ENCODE results near the gene TEAD3.

TEAD3 gene

DNA sequence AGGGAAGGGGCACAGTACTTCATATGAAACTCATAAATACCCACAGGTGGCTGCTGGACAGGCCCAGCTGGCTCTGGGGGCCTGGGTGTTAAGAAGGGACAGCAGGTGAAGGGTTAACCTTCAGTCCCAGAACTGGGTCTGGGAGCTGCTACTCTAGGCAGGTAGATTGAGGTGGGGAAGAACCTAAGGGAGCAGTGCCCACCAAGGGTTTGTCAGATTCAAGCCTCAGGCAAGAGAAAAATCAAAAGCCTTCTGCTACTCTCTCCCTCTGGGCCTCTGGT is 23.1 kb downstream of the TEAD3 start:
- no peak for DNase-seq

GRCh38 chr6:35473075-35473849 is 23.6 kb downstream of the TEAD3 start:
- no peak for DNase-seq

GRCh38 chr6:35471836-35472345 is 25.0 kb downstream of the TEAD3 start:
- no peak for DNase-seq

DNA sequence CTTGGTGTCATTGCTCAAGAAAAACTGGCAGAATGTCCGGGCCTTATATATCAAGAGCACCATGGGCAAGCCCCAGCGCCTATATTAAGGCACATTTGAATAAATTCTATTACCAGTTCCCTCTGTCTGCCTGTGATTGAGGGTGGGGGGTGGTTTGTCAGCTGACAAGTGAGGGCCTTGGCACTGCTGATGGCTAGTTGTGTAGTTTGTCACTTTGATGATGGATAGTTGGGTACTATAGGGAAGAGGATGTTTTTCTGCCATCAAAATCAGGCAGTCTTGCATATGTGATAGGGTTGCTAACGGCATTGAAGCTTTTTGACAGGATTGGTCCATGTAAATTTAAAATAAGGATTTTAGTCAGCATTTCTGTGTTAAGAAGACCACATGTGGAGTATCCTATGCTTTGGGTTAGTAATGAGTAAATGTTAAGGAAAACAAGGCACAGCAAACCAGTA is 26.2 kb downstream of the TEAD3 start:
- DNase-seq, result no peak

DNA sequence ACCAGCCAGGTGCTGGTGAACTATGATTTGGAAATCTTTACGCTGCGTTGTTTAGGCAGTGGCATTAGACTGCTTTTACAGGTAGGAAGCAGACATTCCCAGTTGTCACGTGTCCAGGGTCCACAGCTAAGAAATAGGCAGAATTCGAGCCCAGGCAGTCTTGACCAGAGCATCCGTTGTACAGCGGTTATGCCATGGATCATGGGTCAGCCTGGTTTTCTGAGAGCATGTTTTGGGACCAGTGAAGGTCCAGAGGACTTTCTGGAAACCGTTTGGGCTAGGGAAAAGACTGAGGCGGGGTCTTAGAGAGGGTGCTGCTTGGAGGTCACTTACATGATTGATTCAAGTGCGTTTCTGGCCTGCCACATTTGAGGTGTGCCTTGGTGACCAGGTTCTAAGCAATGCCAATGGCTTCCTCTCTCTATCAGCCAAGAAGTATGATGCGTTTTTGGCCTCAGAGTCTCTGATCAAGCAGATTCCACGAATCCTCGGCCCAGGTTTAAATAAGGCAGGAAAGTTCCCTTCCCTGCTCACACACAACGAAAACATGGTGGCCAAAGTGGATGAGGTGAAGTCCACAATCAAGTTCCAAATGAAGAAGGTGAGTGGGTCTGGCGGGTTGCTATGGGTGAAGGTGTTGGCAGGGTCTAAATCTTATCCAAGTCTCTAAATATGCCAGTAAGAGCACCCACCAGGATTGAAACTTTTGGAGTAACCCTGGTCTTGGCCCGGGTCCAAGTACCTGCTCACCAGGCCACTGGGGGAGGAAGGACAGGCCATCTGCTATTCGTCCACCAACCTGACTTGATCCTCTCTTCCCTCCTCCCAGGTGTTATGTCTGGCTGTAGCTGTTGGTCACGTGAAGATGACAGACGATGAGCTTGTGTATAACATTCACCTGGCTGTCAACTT is 26.9 kb downstream of the TEAD3 start:
- peak; percentile 26 for DNase-seq

- peak; percentile 51 for DNase-seq
These were observed 27.7 kb downstream of the TEAD3 start for GRCh38 chr6:35468980-35469750.

DNA sequence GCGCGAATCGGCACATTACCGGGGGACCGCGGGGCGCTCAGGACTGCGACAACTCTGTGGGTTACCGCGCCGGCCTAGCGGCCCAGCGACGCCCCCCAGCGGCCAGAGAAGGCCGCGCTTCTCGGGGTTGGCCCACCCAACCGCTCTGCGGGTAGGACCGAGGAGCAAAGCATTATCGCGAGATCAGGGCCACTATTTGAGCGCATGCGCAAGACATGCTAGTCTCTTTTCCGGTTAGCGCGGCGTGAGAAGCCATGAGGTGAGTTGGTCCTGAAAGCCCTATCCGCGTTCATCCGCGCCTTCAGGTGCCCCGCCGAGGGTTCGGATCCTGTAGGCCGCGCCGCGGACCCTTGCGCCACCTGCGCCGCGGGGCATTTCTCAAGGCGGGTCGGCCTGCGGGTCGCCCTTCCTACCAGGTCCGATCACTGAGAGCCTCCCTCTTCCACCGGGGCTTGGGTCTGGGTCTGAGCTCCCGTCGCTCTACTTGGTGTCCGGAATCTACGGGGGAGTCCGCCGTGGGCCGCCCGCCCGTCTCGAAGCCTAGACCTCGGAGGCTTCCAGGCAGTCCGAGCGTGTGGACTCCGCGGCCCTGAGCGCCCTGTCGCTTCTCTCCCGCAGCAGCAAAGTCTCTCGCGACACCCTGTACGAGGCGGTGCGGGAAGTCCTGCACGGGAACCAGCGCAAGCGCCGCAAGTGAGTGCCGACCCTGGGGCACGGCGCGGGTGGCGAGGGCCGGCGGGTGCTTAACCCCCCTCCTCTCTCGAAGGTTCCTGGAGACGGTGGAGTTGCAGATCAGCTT is 28.5 kb downstream of the TEAD3 start, which contains the start of gene RPL10A:
RPL10A (plus strand) TSS at position 221 of the 799 bp plus-strand sequence; CDS start at position 255, 34 bp downstream.
- DNase-seq, result peak; percentile 94

GRCh38 chr6:35465646-35466045 is 31.2 kb downstream of the TEAD3 start:
- DNase-seq, result no peak

DNA sequence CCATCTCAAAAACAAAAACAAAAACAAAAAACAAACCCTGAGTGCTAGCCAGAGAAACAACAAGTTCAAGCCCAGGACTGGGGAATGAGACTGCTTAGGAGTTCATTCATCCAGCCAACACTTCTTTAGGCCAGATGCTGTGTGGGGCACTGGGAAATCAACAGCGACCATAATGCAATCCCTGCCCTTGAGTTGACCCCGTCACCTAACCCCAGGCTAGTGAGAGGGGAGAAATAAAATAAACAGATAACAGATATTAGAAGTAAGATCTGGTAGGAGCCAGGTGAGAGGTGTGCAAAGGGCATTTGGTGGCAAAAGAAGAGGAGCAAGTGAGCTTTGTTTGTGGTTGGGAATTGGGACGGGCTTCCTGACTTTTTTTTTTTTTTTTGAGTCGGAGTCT is 33.6 kb downstream of the TEAD3 start:
- DNase-seq, result no peak

GRCh38 chr6:35461270-35461669 is 35.6 kb downstream of the TEAD3 start:
- no peak for DNase-seq

DNA sequence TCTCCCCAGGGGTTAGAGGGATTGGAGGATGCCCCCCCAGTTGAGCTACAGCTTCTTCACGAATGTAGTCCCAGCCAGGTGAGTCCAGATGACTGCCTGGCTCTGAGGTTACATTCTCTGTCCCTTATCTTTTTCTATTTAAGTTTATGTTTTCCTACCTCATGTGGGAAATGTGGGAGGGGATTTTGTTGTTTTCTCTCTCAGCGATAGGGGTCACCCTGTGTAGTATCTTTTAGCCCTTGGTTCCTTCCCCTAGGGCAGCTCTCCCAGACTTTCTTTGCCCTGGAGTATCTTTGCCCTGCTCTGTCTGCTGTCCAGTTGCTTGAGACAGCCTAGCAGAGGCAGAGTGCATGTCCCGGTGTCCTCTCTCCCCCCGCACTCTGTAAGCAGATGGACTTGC is 39.0 kb downstream of the TEAD3 start:
- no peak for DNase-seq

GRCh38 chr6:35454391-35455110 is 42.3 kb downstream of the TEAD3 start:
- no peak for DNase-seq

GRCh38 chr6:35453236-35453635 is 43.6 kb downstream of the TEAD3 start:
- no peak for DNase-seq

DNA sequence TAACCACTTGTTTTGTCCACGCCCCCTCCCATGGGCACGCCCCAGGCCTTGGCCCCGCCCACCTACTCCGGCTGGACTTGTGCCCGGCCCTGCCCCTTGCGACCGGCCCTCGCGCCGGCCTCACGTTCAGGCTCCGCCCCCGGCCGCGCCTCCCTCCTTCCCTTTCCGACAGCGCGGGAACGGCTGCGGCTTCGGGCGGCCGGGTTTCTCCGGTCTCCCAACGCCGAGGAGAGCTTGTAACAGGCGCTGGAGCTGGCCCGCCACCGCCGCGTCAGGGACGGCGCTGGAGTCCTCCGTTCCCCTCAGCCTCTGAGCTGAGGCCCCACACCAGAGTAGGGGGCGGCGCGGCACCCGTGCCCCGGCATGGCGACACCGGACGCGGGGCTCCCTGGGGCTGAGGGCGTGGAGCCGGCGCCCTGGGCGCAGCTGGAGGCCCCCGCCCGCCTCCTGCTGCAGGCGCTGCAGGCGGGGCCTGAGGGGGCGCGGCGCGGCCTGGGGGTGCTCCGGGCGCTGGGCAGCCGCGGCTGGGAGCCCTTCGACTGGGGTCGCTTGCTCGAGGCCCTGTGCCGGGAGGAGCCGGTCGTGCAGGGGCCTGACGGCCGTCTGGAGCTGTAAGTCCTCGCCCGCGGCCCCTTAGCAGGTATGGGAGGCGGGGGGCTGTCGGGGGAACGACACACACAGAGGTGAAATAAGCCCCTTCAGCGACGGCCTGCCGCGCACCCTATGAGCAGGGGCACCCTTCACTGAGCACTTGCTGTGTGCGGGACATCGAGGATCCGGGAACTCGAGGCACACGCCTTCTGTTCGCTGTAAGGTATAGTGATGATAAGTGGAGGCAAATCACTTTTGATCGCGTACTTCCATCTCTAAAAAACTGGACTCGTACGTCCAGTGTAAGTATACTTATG is 44.4 kb downstream of the TEAD3 start, which contains the start of gene FANCE:
FANCE (plus strand) TSS at position 156 of the 908 bp plus-strand sequence; CDS start at position 364, 208 bp downstream.
- peak; percentile 87 for DNase-seq

DNA sequence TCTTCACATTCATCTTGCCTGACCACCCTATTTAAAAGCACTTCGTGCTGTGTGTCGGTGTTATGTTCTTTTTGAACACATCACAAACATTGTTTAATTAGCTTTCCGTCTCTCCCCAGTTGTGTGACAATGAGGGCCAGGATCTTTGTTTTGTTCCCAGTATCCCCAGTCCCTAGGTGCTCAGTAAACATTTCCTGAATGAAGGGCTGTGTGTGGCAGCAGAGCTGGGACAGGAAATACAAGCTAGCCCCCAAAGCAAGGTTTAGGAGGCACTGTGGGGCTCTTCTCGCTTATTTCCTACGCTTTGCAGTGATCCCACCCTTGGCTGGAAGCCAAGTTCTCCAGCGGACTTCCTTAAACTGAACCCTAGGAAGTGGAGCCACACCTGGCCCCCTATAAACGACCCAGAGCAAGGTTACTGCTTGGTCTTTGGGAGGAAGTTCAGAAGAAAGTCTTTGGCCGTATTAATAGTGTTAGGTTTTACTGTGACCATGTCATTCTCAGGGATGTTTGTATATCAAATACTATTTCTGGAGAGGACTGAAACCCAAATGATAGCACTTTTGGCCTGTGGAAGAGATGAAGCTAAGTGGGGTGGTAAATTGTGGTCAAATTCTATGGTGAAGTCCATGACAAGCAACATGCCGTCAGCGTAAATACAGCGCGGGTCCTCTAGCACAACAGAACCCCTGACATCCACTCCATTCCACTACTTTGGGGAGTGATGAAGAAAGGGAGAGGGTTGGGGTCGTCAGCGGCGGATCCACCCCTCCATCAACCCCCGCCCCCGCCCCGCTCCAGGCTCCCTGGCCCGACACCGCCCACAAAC is 45.3 kb downstream of the TEAD3 start:
- no peak for DNase-seq

GRCh38 chr6:35449287-35449881 is 47.5 kb downstream of the TEAD3 start:
- peak; percentile 17 for DNase-seq

- no peak for DNase-seq
These were observed 48.7 kb downstream of the TEAD3 start for GRCh38 chr6:35448191-35448590.

DNA sequence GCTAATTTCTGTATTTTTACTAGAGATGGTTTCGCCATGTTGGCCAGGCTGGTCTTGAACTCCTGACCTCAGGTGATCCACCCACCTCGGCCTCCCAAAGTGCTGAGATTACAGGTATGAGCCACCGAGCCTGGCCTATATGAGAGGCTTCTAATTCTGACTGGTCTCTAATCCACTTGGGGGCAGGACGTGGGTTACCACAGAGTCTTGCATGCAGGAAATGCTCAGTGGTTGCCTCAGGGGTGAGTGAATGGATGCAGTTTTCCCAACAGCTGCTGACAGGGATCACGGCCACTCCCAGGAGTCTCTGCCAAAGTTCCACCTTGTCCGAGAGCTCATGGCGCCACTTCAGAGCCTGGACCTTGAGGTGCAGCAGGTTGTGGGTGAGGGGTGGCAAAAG is 51.2 kb downstream of the TEAD3 start:
- DNase-seq, result no peak

All from stimulated activated CD4-positive, alpha-beta T cell treated with anti-CD3 and anti-CD28 coated beads, Interleukin-4, amount 100 ng/mL, for 1 hour (primary cell).